Large intestine (tissue), 3 donors: ENCODE results near the gene HOXB5. TPM values are rescaled to one million over a fixed set of nuclear protein-coding genes. Genes with fewer than 3 reads are reported as not detected.

Source experiments
- DNase-seq, 2 donors: peaks; one replicate each; pipeline versions ENCODE4 v3.0.0 to v3.0.0-alpha.2; 2013
- H3K27ac ChIP-seq: one replicate; pipeline ENCODE4 v1.5.1; 2013; ENCODE audit warnings: low read length
- H3K27me3 ChIP-seq: 2 replicates; pipeline ENCODE4 v1.6.1; 2013; ENCODE audit warnings: low read length; ENCODE audit not compliant: control insufficient read depth, insufficient read depth
- H3K36me3 ChIP-seq: 2 replicates; pipeline ENCODE4 v1.6.1; 2013; ENCODE audit warnings: low read length; ENCODE audit not compliant: control insufficient read depth, insufficient read depth
- H3K4me1 ChIP-seq: one replicate; pipeline ENCODE4 v1.6.1; 2013; ENCODE audit warnings: low read length; ENCODE audit not compliant: control insufficient read depth, insufficient read depth
- H3K4me3 ChIP-seq: one replicate; pipeline ENCODE4 v1.5.1; 2013; ENCODE audit warnings: low read length
- H3K9me3 ChIP-seq: one replicate; pipeline ENCODE4 v1.6.1; 2013; ENCODE audit warnings: mild to moderate bottlenecking, low read depth, low read length, moderate library complexity; ENCODE audit not compliant: control insufficient read depth
- WGBS: methylation state at CpG from one replicate; pipeline ENCODE4 v1.1.5; 2013; ENCODE audit warnings: low lambda C conversion rate; ENCODE audit not compliant: insufficient coverage; 5-methylcytosine and 5-hydroxymethylcytosine counted together
- polyA plus RNA-seq: library from polyadenylated mRNA; unstranded; fragments of 120-200 nt; gene quantifications from one replicate; pipeline ENCODE4 v1.2.1, GENCODE V29; 2013

HOXB5 gene
- polyA plus RNA-seq, 1 donor = 25.7 TPM

DNA sequence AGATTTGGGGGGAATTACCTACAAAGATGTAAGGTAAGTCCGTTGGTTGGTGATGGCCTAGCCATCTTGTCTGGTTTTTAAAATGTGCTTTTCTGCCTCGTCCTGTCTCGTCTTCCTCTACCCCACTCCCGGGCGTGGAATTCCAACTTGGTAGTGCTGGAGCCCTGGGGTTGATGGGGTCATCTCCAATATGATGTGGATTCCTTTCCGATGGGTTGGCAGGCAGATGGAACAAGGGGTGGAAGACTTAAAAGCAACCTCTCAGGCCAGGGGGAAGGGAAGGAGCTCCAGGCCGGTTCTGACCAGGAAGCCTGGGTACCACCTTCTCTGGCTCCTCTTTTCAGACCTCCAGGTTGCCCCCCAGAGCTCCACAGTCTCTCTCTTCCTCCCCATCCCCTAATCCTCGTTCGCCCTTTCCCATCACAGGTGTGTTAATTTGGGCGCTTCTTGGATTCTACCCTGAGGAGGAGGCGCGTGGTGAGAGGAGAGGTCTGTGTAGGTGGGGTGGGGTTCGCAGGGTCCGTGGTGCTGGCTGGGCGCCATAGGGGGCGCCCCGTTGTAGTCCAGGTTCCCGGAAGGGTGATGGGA lies 43.6 kb downstream of the HOXB5 start:
- no peak for DNase-seq
- peaks cover 9% of the 10 kb centered on the region for H3K9me3 ChIP-seq
- peaks cover 14% of the 10 kb centered on the region for H3K36me3 ChIP-seq
- no CpG with 5 or more reads among the region's 18 CpGs for WGBS
- peaks cover 20% of the 10 kb centered on the region for H3K4me1 ChIP-seq
- peak overlapping the region; percentile 88 for H3K27ac ChIP-seq
- peaks cover 84% of the 10 kb centered on the region for H3K27me3 ChIP-seq
- H3K4me3 ChIP-seq = no peak overlapping the region

DNA sequence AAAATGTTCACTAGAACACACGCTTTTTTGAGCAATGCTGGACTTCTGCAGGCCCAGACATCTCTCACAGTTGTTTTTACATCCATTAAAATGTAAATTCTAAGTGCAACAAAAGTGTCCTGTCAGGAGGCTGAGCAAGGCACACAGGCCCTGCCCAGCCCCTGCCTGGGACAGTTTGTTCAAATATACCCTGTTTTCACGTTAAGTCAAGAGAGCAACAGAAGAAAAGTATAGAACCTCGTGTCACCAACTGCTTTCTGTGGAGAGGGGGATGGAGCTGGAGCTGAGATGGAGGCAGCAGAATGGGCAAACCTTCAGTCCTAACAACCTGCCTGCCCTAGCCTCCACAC lies 44.3 kb downstream of the HOXB5 start:
- no peak for DNase-seq
- Histone ChIP-seq H3K4me1 (peaks cover 18% of the 10 kb centered on the region), H3K9me3 (peaks cover 8% of the 10 kb centered on the region), H3K4me3 (no peak overlapping the region), H3K36me3 (peaks cover 14% of the 10 kb centered on the region), H3K27me3 (peaks cover 84% of the 10 kb centered on the region), H3K27ac (peak overlapping the region; percentile 88)
- no CpG with 5 or more reads among the region's 3 CpGs for WGBS

DNA sequence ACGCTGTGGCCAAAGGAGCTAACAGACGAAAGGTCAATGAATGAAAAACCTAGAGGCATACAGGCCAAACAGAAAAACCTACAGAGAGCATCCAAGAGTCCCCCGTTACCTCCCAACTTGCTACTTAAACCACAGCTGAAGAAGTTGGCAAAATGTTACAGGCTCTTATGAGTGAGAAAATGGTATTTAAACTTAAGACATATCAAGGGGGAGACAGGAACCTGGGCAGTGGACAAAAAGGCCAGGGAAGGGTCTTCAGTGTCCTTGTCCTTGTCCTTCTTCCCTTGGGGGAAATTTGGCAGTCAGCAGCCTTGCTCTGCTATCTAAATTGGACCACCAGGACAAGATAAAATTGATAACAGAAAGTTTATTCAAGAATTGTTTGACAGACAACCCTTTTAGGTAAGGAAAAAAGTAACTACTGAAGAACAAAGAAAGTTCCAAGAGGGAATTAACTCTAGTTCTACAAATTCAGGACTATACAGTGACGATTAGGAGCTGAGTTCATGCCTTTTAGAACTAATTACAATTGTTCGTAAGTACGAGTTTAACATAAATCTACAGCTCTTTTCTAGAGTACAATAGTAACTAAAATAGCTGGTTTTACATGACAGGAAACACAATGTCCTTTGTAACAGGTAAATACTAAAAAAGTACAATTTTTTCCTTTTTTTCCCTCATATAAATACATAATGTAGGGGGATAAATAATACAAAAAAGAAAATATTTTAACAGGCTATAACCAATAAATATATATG lies 44.9 kb downstream of the HOXB5 start:
- DNase-seq = no peak
- Histone ChIP-seq H3K27ac (peak overlapping the region; percentile 88), H3K9me3 (peaks cover 8% of the 10 kb centered on the region), H3K4me3 (no peak overlapping the region), H3K27me3 (peaks cover 84% of the 10 kb centered on the region), H3K36me3 (peaks cover 14% of the 10 kb centered on the region), H3K4me1 (peaks cover 18% of the 10 kb centered on the region)
- WGBS = 96% methylated on average over 3 of the region's 6 CpGs

DNA sequence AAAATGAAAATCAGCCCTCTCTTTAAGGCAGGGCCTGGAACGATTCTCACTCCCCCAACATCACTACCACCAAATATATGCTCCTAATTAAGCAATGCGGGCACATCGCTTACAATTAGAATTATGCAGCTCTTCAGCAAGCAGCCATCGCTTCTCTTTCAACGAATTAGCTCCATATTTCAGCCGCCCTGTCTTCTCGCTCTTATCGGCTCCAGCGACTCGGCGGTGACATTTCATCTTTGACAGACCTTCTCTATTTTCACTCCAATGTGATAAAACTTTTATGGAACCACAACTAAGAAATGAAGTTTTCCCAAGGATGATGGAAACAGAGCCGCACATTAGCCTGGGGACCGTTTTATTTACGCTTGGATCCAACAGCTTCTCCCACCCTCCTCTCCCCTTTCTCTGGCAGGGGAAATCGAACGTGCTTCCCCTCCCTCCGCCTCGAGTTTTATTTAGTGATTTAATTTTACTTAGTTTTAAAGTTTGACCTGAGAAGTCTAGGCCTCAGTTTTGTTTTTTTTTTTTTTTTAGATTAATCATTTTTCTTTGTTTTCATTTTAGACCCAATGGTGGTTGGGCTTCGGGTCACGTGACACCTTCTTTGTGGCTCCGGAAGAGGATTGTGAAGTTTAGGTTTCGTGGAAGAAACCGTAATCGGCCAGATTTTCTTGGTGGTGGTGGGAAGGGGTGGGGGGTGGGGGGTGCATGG lies 45.6 kb downstream of the HOXB5 start:
- DNase-seq = peak in 1 of 2 donors; percentile 48
- Histone ChIP-seq H3K36me3 (peaks cover 14% of the 10 kb centered on the region), H3K27me3 (peaks cover 85% of the 10 kb centered on the region), H3K4me3 (no peak overlapping the region), H3K9me3 (peaks cover 8% of the 10 kb centered on the region), H3K27ac (peak overlapping the region; percentile 88), H3K4me1 (peaks cover 18% of the 10 kb centered on the region)
- WGBS = 45% methylated on average over 12 of the region's 24 CpGs

GRCh38 chr17:48546924-48547807 lies 46.4 kb downstream of the HOXB5 start:
- peaks cover 16% of the 10 kb centered on the region for H3K4me1 ChIP-seq
- H3K36me3 ChIP-seq = peaks cover 13% of the 10 kb centered on the region
- H3K27ac ChIP-seq = peak overlapping the region; percentile 88
- no CpG with 5 or more reads among the region's 10 CpGs for WGBS
- H3K4me3 ChIP-seq = peak overlapping the region; percentile 0
- peak in 1 of 2 donors; percentile 49 for DNase-seq
- H3K9me3 ChIP-seq = peaks cover 8% of the 10 kb centered on the region
- peaks cover 87% of the 10 kb centered on the region for H3K27me3 ChIP-seq

- WGBS = no CpG with 5 or more reads among the region's 10 CpGs
- Histone ChIP-seq H3K27me3 (peaks cover 87% of the 10 kb centered on the region), H3K4me3 (peak overlapping the region; percentile 0), H3K9me3 (peaks cover 12% of the 10 kb centered on the region), H3K4me1 (peaks cover 13% of the 10 kb centered on the region), H3K27ac (peak overlapping the region; percentile 88), H3K36me3 (peaks cover 9% of the 10 kb centered on the region)
- no peak for DNase-seq
Measured at GRCh38 chr17:48546137-48546923, 47.2 kb downstream of the HOXB5 start.

DNA sequence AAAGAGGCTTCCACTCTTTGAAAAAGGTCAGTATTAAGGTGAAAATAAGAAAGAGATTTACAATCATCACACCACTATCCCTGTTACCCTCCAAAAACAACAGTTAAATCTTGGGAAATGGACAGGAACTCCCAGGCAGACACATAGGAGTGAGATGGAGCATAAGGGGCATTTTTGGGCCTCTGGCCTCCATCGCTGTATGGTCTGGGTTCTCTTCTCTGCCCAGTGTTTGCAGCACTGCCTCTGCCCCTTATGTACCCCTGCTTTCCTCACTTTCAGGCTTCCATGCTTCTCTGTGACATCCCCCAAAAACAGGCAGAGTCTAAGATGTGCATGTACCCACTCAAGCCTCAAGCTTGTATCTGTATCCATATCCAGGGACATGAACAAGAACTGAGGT lies 48.0 kb downstream of the HOXB5 start:
- peaks cover 13% of the 10 kb centered on the region for H3K4me1 ChIP-seq

DNA sequence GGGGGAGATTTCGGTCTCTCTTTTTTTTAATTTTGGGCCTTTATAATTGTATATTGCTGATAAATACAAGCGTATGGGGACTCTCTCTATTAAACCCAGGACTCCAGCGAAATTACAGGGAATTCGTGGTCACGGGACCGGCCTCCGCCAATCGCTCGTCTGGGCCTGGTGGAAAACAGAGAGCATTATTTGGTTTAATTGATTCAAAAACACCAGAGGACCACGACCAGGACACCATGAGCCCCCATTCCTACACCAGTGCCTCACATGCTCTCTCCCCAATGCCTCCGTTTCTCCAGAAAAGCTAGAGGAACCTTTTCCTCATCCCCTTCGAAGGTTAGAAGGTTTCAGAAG lies 48.6 kb downstream of the HOXB5 start, which contains the start of gene HOXB2:
TSS of gene HOXB2 (minus strand) at position 88 of the 354 bp plus-strand sequence. CDS start 198 bp downstream, outside the sequence.
- Histone ChIP-seq H3K9me3 (peaks cover 7% of the 10 kb centered on the region), H3K27ac (peak within 1 kb of the TSS; percentile 88), H3K4me3 (peak within 1 kb of the TSS; percentile 70), H3K27me3 (peaks cover 89% of the 10 kb centered on the region), H3K4me1 (peaks cover 17% of the 10 kb centered on the region), H3K36me3 (peaks cover 4% of the 10 kb centered on the region)
- WGBS = 80% methylated on average over 1 of the region's 12 CpGs
- no peak for DNase-seq

More for the DNA sequence above, 48.0 kb downstream of the HOXB5 start:
- peaks cover 7% of the 10 kb centered on the region for H3K36me3 ChIP-seq
- DNase-seq = no peak
- no peak overlapping the region for H3K4me3 ChIP-seq
- no CpG with 5 or more reads among the region's 1 CpG for WGBS
- H3K9me3 ChIP-seq = peaks cover 10% of the 10 kb centered on the region
- H3K27ac ChIP-seq = peak overlapping the region; percentile 88
- peaks cover 89% of the 10 kb centered on the region for H3K27me3 ChIP-seq

GRCh38 chr17:48544349-48545021 lies 49.1 kb downstream of the HOXB5 start:
- H3K27me3 ChIP-seq = peaks cover 89% of the 10 kb centered on the region
- WGBS = no CpG with 5 or more reads among the region's 38 CpGs
- peak overlapping the region; percentile 88 for H3K27ac ChIP-seq

More at GRCh38 chr17:48544349-48545021, 49.1 kb downstream of the HOXB5 start:
- Histone ChIP-seq H3K9me3 (peaks cover 7% of the 10 kb centered on the region), H3K4me3 (peak overlapping the region; percentile 70), H3K36me3 (peaks cover under 1% of the 10 kb centered on the region), H3K4me1 (peaks cover 17% of the 10 kb centered on the region)
- peak; percentile 71 to 73 for DNase-seq
